Measurements from ENCODE around the gene KCP. TPM values are rescaled to one million over a fixed set of nuclear protein-coding genes. Genes with fewer than 3 reads are reported as not detected.

Gene KCP
- total RNA-seq, 4 donors from 2014 or later: 0.46 to 3.3 (median 1.2) TPM

DNA sequence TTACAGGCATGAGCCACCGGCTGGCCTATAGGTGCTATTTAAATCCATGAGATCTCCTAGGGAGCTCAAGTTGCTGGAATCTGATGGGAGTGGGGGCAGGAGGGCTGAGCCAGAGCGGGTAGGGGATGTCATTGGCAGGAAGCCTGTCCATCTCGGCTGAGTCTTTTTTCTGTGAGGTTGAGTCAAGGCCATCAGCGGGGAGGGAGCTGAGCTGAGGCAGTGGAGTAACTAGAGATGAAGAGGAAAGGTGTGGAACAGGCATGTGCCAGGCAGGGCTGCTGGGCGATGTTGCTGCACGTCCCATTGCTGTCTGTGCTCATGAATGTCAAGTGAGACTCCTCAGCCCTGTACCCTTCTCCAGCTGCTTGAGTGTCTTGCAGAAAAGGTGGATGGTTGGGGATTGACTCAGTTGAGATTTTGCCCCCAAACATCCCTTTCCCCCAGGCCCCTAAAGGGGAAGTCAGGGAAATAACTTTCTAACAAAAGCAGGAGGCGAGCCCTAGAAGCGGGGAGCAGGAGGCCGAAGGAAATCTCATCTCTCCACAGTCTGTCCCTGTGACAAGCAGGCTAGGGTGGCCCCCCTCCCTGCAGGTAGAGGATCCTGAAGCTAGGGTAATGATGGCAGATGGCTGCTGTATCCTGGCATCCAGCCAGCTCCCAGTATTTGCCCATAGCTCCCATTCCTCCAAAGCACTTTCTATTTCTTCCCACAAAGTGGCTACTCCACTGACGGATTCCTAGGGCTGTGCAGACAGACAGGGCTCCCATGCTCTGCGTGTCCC lies 42.5 kb downstream of the KCP start:
- ATAC-seq (ENCODE audit: low FRiP score): no peak
- DNase-seq (ENCODE audit: low spot score): no peak
- TF ChIP-seq, protein P1, sequence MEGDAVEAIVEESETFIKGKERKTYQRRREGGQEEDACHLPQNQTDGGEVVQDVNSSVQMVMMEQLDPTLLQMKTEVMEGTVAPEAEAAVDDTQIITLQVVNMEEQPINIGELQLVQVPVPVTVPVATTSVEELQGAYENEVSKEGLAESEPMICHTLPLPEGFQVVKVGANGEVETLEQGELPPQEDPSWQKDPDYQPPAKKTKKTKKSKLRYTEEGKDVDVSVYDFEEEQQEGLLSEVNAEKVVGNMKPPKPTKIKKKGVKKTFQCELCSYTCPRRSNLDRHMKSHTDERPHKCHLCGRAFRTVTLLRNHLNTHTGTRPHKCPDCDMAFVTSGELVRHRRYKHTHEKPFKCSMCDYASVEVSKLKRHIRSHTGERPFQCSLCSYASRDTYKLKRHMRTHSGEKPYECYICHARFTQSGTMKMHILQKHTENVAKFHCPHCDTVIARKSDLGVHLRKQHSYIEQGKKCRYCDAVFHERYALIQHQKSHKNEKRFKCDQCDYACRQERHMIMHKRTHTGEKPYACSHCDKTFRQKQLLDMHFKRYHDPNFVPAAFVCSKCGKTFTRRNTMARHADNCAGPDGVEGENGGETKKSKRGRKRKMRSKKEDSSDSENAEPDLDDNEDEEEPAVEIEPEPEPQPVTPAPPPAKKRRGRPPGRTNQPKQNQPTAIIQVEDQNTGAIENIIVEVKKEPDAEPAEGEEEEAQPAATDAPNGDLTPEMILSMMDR (IDR thresholded peaks at IDR 0.05): no peak

- DNase-seq (ENCODE audit: low spot score) (no peak), ATAC-seq (ENCODE audit: low FRiP score) (no peak)
- TF ChIP-seq, protein P1 (IDR thresholded peaks at IDR 0.05): no peak
These were observed 43.3 kb downstream of the KCP start for GRCh38 chr7:128867241-128867640.

- DNase-seq (ENCODE audit: low spot score) (no peak), ATAC-seq (ENCODE audit: low FRiP score) (no peak)
- TF ChIP-seq, protein P1 (IDR thresholded peaks at IDR 0.05): no peak
These were observed 44.3 kb downstream of the KCP start for GRCh38 chr7:128865996-128866877.

DNA sequence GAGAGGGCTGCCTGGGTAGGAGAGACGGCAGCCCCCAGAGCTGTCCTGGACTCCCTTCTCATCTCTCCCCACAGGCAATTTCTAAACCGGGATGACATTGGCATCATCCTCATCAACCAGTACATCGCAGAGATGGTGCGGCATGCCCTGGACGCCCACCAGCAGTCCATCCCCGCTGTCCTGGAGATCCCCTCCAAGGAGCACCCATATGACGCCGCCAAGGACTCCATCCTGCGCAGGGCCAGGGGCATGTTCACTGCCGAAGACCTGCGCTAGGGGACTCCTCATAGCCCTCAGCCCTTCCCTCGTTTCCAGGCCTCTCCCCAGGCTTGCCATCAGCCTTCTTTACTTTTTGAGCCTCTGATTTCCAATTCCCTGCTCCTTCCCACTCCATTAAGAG lies 45.2 kb downstream of the KCP start:
- no peak for DNase-seq (ENCODE audit: low spot score)

DNA sequence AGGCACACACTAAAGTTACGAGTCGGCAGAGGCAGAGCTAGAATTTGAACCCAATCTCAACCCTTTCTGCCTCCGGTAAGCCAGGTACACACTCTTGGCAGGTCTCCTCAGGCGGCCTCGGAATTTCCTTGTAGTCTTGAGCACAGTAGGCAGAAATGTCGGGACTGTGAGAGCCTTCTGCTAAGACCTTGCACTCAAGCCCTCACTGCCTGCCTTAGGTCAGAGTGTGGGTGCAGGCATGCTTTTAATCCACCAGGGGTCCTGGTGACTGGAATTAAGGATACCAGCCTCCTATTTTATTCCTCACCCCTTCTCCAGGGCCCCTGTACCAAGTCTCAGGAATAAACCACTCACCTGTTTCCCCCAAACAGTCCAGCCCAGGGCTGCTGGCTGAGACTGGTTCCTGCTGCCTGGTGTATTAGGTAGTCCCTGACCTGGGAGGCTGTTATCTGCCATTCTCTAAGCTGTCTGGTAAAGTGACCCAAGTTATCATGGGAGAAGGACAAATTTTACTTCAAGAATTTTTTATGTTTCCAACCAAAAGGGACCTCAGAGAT lies 47.0 kb downstream of the KCP start:
- DNase-seq (ENCODE audit: low spot score) (no peak), ATAC-seq (ENCODE audit: low FRiP score) (peak; percentile 18)
- TF ChIP-seq, protein P1 (IDR thresholded peaks at IDR 0.05): peak in 1 of 3 donors; percentile 39

More for the DNA sequence above, 45.2 kb downstream of the KCP start:
- no peak for ATAC-seq (ENCODE audit: low FRiP score)
- TF ChIP-seq, protein P1 (IDR thresholded peaks at IDR 0.05): no peak

DNA sequence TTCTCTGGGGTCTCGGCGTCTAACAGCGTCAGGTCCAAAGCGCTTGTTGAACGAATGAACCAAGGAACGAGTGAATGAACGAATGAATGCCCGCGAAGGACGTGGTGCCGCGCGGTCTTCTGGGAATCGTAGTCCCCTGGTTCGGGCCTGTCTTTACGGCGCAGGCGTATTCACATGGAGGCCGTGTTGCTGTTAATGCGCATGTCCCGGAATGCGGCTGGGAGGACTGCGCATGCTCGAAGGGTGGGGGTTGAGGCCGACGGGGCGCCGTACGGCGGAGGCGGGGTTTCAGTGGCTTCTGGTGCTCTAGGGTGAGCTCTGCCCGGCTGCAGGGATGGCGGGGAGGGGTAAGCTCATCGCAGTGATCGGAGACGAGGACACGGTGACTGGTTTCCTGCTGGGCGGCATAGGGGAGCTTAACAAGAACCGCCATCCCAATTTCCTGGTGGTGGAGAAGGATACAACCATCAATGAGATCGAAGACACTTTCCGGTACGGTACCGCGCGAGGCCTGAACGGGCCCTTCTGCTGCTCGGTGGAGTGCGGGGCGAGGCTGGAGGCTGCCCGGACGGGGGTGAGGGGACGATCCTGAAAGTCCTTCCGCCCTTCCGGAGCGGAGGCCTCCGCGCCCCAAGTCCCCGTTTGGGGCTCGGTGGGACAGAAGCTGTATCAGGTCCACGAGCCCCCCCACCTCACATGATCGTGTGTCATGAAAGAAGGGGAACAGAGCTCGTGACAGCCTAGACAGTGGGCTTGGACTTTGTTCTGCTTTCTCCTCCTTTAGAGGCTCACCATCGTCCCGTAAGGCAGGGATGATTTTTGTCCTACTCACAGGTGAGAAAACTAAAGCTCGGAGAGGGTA lies 47.7 kb downstream of the KCP start, which contains the start of gene ATP6V1F:
TSS of gene ATP6V1F (plus strand) at position 286 of the 862 bp plus-strand sequence. CDS start at position 335, 49 bp downstream.
- ATAC-seq (ENCODE audit: low FRiP score) (peak; percentile 78), DNase-seq (ENCODE audit: low spot score) (peak; percentile 97)
- TF ChIP-seq, protein P1 (IDR thresholded peaks at IDR 0.05): no peak

Data from omental fat pad (tissue), 4 donors.